Stimulated activated CD4-positive, alpha-beta T cell treated with anti-CD3 and anti-CD28 coated beads, Interleukin-12 subunit alpha, Interleukin-12 subunit beta, amount 100 ng/mL, for 48 hours (primary cell): ENCODE measurements around the gene ATXN7.

Experiments used
- DNase-seq, 3 donors: peaks; one replicate each; pipeline ENCODE4 v3.0.0-alpha.2; 2020; ENCODE audit warnings: low read depth in 2 of 3, low spot score in 1 of 3

ATXN7 gene

DNA sequence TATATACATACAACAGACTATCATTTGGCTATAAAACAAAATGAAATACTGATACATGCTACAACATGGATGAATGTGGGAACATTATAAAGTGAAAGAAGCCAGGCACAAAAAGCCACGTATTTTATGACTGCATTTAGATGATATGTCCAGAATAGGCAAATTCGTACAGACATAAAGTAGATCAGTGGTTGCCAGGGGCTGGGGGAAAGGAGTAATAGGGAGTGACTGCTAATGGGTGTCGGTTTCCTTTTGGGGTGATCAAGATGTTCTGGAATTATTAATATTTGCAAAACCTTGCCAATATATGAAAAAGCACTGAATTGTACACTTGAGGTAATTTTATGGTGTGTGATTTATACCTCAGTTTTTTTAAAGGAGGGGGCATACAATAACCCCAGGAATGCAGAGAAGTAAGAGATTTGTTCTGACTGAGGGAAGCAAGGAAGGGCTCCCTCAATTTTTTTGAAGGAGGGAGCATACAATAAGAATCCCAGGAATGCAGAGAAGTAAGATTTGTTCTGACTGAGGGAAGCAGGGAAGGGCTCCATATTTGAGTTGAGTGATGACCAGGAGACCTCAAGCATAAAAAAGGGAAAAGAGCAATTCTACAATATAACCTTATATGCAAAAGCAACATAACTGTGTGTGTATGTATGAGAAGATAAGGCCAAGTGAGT lies 153.4 kb downstream of the ATXN7 start:
- no peak for DNase-seq

DNA sequence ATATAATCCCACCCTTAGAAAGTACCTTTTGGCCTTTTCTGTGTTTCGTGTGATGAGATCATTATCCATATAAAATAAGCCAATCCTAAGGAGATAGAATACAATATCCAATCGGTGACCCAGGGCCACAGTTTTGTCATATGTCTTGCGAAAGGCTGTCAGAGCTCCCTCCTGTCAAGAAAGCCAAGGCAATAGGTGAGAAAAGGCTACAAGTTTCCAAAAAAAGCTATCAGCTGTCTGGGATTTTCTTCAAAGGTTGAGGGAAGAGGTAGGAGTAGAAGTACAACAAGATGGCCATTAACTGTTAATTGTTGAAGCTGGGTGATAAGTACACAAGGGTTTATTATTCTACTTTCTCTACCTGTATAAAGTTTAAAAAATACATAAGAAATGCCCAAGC lies 155.6 kb downstream of the ATXN7 start:
- DNase-seq: no peak

DNA sequence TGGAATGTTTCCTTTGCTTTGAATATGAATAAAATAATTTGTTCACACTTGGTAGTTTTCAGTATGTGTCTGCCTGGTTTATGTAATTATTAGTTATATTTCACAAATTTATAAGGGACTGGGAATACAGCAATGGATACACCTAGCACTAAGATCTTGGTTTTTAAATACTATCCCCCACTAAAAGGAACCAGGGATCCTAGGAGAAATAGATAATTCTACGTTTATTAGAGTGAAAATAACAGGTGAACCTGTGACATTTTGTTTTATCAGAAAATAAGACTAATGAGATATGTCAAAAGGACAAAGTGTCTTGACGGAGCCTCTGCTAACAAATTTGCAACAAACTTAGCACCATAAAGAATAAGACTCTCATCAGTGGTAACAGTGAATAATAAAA lies 156.2 kb downstream of the ATXN7 start:
- DNase-seq: no peak

DNA sequence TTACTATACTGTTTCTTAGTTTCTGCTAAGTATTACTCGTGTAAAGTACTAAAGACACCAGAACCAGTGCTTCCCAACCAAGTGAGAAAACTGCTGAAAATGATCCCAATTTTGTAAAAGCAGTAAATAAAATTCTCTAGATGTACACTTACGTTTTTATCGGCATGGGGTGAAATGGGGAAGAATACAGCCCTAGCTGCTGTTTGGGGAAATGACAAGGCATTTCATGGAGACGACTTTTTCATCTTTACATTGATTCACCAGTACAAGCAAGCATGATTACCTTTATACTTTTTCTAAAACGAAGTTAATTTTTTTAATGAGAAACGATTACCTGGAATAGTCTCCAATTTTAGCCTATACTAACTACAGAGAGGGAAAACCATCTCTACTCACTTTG lies 158.3 kb downstream of the ATXN7 start:
- DNase-seq: no peak

DNA sequence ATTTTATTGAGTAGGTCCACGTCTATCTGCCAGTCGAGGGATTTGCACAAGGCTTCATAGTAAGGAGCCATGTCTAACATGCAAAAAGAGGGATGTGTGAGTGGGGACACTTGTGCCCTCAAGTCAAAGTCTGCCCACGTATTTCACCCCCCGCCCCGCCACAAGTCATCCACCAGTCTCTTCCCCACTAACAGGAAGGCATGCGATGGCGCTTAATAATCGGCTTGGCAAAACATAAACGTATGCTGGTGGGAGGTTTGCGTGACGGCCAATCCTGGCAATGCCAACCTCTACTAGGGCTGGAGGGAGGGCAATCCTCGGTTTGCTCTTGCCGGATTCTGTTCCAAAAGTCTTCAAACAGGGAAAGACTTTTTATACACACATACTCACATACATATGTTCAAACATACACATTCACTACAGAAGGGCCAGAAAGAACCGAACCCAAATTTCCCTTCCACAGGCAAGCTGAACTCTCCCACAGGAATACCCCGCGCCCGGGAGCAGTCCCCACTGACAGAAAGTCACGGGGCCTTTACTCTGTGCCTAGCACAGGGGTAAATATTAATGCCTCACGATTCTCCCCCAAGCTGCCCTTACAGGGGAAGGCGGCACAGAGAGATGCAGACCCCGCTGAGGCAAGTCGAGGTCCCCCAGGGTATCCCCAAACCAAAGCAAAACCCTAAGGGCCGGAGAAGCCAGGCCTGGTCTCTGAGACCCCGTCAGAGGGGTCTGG lies 159.0 kb downstream of the ATXN7 start:
- DNase-seq: no peak

DNA sequence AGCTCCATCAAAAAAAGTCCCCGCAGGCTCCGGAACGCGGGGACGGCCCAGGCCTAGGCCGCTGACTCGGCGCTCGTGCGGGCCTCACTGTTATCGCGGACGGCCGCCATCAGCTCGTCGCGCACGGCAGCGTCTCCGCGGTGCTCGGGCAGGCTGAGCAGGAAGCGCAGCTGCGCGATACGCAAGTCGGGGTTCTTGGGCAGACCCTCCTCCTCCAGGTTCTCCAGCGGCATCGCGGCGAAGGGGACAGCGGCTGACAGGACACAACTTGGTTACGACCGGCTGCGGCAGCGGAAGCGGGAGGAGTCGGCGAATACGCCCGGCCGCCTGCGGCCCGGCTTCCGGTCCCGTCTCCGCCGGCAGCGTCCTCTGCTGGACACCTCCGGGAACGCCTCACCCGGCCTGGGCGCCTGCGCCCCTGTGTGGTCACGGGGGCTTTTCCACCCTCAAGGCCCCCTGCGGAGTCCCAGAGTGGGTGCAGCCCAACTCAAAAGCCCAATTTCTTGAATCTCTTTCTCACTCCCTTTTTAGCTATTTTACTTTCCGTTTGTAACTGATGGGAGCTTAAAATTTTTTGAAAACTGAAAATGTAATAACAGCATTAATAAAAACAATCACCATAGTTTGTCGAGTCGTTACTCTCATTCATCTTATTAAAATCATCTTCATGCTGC lies 159.7 kb downstream of the ATXN7 start, which contains the start of gene PSMD6:
Gene PSMD6 (minus strand): TSS at position 308 of the 674 bp plus-strand sequence. CDS start 75 bp downstream, at position 233.
- peak; percentile 87 to 96 (median 88) for DNase-seq

DNA sequence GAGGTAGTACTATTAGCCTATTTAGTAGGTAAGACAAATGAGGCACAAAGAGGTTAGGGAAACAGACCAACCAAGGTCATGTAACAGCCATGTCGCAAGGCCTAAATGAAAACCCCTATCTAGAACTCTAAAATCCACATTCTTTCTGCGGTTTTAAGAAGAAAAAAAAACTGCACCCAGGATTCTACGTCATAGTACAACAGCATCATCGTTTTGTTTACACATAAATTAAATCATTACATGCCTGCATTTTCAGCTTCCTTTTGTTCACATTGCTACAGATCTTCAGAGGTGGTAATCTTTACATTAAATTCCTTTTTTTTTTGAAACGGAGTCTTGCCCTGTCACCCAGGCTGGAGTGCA lies 160.2 kb downstream of the ATXN7 start:
- DNase-seq: no peak

DNA sequence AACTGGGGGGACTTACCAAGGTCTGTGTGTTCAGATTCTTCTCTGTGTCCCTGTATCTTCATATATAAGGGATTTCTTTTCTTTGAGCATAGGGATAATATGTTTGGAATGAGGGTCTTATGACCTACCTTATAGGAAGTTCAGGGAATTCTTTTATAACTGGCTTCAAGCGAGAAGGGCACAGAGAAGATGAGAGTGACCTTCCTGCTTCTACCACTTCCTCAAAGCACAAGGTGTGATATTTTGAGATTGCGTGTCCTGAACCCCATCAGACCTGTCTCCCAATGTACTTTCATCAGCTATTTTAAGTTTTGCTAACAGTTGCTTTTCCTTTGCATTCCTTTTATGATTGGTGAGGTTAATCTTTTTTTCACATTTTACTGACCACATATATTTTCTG lies 162.7 kb downstream of the ATXN7 start:
- DNase-seq: no peak

DNA sequence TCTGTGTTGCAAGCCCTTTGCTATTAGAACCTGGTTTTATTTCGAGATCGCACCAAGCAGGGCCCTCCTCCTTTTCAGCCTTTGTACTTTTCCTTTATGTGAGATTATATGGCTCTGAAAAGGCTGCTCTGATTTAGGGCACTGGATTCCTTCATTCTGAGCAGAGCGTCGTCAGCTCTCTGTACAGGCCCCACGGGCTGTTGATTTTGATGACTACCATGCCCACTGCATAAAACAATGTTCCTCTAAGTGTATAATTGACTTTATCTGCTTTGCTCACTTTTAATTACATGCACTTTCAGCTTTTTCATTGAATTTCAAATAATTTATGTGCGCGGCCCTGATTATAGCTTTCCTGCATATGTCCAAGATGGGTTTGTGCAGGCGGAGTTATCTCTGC lies 164.0 kb downstream of the ATXN7 start:
- no peak for DNase-seq

DNA sequence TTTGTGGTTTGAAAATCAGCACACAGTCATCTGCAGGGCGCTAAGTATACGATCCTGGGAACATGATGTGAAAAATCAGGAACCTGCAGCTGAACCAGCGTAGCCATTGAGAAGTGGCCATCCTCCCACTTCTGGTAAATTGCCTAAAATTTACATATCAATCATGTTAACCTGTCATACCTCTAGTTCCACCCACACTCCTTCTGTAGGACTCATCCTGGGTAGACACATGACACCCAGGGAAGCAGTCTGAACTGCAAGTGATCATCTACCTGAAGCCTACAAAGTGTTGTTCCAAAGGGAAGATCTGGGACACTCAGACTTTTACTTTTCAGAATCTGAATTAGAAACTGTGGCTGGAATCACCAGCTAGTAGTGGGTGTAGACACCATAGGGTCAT lies 165.1 kb downstream of the ATXN7 start:
- no peak for DNase-seq

DNA sequence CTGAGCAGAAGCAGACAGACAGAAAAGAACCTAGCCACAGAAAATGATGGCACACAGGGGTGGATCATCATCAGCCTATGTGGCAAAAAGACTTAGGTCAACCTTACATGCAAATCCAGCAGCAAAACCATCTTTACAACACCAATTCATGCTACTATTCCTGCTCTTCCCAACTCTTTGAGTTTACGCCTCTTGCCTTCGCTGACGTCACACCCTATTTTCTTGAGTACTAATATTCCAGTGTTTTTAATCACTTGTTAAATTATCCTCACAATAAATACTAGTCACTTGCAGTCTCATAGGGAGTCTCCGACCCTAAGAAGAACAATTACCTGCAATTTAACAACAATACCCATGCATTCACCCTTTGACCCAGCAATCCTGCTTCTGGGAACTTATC lies 165.6 kb downstream of the ATXN7 start:
- DNase-seq: no peak

DNA sequence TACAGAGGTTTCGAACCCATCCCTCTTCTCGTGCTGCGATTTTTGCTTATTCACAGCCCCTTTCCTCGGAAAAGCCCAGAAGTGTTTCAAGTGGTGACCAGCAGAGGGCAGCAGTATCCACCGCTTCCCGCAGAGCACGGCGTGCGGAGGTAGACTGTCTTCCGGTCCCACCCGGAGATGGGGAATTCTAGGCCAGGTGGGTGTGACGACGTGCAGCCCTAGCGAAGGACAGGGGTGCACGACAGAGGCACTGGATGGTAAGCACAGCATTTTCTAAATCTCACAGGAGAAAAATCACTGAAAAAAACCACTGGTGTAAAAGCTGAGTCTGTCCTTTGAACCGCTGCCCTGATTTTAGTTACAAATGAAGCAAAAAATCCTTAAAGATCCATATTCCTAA lies 167.1 kb downstream of the ATXN7 start:
- peak; percentile 65 to 71 (median 66) for DNase-seq

DNA sequence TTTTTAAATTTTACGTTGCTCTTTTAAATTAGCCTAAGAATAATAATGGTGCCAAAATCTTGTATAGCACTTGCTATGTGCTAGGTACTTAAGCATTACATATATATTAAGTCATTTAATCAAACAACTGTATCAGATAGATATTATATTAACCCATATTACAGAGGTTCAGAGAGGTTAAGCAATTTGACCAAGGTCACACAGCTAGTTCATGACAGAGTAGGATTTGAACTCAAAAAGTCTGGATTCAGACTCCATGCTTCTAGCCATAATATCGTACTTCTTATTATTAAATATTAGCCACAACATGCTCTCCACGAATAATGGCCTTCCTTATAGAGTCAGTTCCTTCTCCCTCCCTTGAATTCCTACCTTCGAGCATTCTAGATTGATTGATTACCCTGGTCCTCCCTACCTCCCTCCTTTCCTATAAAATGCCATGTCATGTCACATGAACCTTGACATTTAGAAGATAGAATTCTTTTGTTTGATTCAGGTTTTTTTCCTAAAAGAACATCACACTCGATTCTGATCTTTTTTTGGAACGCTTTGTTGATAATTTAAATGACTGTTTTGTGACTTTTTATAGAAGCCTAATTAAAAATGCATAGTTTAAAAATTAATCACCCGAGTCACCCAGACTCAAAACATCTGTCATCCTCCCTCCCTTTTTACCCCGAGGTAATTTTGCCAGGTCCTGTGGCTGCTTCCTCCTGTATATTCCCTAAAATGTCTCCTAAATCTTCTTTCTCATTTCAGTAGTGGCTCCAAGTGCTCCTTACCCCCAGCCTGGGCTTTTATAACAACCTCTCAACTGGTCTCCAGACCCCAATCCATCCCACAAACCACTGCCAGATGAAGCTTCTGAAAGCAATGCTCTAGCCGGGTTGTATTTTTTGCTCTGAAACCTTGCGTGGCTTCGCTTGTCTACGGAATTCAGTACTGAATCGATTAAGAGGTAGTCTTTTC lies 168.2 kb downstream of the ATXN7 start:
- DNase-seq: no peak

DNA sequence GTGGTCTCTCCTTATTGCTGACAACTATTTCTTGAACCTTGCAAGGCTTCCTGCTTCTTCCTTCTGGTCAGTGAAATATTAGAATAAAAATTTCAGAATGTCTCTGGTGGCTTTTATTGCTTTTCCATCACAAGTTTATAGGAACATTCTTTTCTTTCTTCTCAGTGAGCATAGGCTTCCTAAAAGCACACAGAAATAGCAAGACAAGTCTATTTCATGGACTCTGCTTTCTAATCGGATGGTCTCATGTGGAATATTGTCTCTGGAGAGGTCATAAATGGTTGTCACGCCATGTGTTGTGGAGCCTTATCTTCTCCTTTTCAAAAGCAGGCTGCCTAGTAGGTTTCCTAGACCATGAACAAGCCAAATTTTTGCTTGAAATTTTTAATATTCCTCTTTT lies 169.4 kb downstream of the ATXN7 start:
- DNase-seq: no peak

DNA sequence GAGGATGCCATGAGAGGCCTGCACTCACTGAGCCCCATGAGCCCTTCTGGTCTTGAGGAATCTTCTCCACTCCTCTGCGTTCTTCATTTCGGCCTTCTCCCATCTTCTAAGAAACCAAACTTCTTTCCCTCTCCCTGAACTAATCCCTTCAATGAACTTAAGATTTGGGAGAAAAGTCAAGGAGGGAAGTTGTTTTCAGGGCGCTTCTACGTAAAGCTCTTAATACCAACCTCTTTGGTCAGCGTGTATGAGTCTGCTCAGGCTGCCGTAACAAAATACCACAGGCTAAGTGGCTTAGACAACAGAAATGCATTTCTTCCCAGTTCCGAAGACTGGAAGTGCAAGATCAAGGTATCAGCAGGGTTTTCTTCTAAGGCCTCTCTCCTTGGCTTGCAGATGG lies 173.4 kb downstream of the ATXN7 start:
- no peak for DNase-seq

DNA sequence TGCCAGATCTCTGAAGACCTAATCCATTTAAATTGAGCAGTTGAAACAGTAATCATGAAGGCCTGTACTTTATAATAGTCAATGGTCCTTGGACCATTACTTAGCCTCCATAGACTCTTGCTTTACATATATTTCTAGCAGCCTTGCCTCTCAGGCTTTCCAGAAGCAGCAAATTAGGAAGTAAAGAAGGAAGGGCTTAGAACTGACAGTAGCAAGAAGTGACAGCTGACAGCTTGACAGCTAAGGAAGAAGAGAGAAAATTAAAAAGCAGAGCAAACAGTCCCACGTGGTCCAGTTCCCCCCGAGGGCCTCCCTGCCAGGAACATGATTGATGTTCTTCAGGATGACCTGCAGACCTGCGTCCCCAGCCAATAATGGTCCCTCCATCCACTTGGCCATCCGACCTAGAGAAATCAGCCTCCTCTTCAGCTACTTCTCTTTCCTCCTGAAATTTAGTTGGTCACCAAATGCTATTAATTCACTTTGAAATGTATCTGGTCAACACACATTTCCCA lies 174.6 kb downstream of the ATXN7 start:
- DNase-seq: no peak

DNA sequence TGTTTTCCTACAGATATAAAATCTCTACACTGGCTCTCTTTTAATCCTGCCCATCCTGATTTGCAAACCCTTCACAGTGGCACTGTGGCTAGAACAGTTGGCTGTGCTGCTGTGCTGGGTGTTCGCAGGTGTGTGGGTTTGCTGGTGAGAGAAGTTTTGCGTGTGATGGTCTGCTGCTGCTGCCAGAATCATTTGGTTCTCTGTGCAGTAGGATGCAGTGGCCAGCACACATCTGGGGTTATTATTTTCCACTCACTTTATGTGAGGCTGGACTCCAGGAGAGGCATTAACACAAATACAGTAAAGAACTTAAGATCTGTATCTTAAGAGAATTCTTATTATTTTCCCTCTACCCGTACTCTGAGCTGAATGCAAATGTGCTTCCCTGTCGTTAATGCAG lies 175.7 kb downstream of the ATXN7 start:
- no peak for DNase-seq

DNA sequence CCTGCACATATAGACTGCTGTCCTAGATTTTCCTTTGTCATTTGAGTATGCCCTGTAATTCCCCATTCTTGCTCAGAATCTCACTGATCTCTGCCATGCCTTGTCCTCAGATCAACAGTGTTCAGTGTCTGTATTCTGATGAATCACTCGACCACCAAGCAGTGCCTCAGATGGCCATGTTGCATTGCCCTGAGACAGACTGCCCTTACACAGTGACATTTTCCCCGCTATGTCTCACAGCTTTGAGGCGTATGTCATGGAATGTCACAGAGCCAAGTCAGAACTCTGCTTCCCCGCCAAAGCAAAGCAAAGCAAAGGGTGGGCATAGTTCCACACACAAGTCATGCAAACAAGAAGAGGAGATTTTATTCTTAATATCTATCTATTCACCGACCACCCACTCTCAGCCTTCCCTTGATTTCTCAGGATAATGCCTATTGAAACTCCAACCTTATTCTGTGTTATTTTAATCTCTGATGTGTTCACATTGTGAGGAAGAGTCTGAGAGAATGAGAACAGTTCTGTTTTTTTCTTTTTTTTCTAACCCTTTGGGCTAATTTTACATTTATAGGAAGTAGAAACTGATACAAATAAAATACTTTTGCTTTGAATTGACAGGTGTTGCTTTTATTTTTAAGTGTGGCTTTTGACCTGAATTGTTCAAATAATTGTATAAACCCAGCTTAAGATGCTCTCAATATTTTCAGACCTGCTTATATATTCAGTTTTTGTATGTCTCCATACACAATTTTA lies 176.5 kb downstream of the ATXN7 start:
- no peak for DNase-seq

DNA sequence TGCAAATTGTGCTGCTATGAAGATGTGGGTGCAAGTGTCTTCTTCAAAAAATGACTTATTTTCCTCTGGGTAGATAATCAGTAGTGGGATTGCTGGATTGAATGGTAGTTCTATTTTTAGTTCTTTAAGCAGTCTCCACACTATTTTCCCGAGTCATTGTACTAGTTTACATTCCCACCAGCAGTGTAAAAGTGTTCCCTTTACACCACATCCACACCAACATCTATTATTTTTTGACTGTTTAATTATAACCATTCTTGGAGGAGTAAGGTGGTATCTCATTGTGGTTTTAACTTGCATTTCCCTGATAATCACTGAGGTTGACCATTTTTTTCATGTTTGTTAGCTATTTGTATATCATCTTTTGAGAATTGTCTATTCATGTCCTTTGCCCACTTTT lies 179.3 kb downstream of the ATXN7 start:
- DNase-seq: no peak

DNA sequence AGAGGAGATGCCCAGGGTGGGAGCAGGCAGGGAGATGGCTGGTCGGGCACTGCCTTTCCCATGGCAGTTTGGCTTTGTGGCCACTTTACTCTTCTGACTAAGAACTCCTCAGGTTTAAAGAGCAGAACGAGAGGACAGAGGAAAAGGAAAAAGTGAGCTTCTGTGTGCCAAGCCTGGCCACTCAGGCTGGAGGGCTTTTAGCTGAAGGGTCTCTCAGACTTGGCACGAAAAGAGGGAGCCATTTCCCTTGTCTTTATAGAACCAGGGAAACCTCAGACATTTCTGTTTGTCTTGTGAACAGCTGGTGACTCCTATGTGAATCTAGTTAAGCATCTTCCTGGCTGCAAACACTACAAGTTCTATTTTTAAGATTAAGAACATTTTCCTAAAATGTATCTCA lies 182.9 kb downstream of the ATXN7 start:
- no peak for DNase-seq
